HepG2 (cell line): ENCODE data around the gene RTEL1. TPM values are rescaled to one million over a fixed set of nuclear protein-coding genes. Genes with fewer than 3 reads are reported as not detected.
A peak's percentile ranks its signal among the peaks of the same experiment; 100 is the strongest.

ENCODE experiments used
- CEBPB ChIP-seq: IDR thresholded peaks from 2 replicates; pipeline ENCODE4 v1.6.1; 2011; ENCODE audit warnings: low read depth, low read length, improper control_type of control experiment, borderline replicate concordance
- ETV5 ChIP-seq: IDR thresholded peaks from 2 replicates; pipeline ENCODE4 v1.6.1; 2018; ENCODE audit warnings: missing biosample characterization, missing genetic modification reagents, inconsistent platforms, borderline replicate concordance
- GFI1 ChIP-seq: sonication (generic); formaldehyde crosslinking; IDR thresholded peaks from 2 replicates; pipeline ENCODE4 v1.5.0; 2020; ENCODE audit warnings: missing genetic modification reagents, mild to moderate bottlenecking, borderline replicate concordance
- GZF1 ChIP-seq: sonication (generic); formaldehyde crosslinking; IDR thresholded peaks from 2 replicates; pipeline ENCODE4 v1.5.1; 2020; ENCODE audit warnings: mild to moderate bottlenecking, missing genetic modification reagents
- MXD4 ChIP-seq: IDR thresholded peaks from 2 replicates; pipeline ENCODE4 v1.6.1; 2016; ENCODE audit warnings: mild to moderate bottlenecking, missing biosample characterization, missing genetic modification reagents
- PAF1 ChIP-seq: IDR thresholded peaks from 2 replicates; pipeline ENCODE4 v1.6.1; 2016; ENCODE audit warnings: missing genetic modification reagents, missing compliant biosample characterization
- RELA ChIP-seq: sonication (generic); formaldehyde crosslinking; IDR thresholded peaks from 2 replicates; pipeline ENCODE4 v1.4.0; 2020; ENCODE audit warnings: missing genetic modification reagents
- STAG1 ChIP-seq: sonication (generic); formaldehyde crosslinking; IDR thresholded peaks from 2 replicates; pipeline ENCODE4 v1.4.0; 2020; ENCODE audit warnings: missing genetic modification reagents
- TP53 ChIP-seq: sonication (generic); formaldehyde crosslinking; conservative IDR thresholded peaks from 2 replicates; pipeline ENCODE4 v1.4.0; 2020; ENCODE audit warnings: missing genetic modification reagents
- YEATS2 ChIP-seq: sonication (generic); formaldehyde crosslinking; IDR thresholded peaks from 2 replicates; pipeline ENCODE4 v1.4.0; 2020; ENCODE audit warnings: missing genetic modification reagents, borderline replicate concordance
- ZBTB38 ChIP-seq: sonication (generic); formaldehyde crosslinking; IDR thresholded peaks from 2 replicates; pipeline ENCODE4 v1.5.1; 2020; ENCODE audit warnings: mild to moderate bottlenecking, missing genetic modification reagents
- ZNF30 ChIP-seq: sonication (generic); formaldehyde crosslinking; IDR thresholded peaks from 2 replicates; pipeline ENCODE4 v1.5.0; 2020; ENCODE audit warnings: mild to moderate bottlenecking, missing genetic modification reagents
- ZNF430 ChIP-seq: sonication (generic); formaldehyde crosslinking; IDR thresholded peaks from 2 replicates; pipeline ENCODE4 v1.9.0; 2021; ENCODE audit warnings: mild to moderate bottlenecking, missing genetic modification reagents
- ZNF557 ChIP-seq: sonication (generic); formaldehyde crosslinking; IDR thresholded peaks from 2 replicates; pipeline ENCODE4 v1.4.0; 2020; ENCODE audit warnings: missing genetic modification reagents
- ZNF616 ChIP-seq: sonication (generic); formaldehyde crosslinking; IDR thresholded peaks from 2 replicates; pipeline ENCODE4 v1.5.0; 2020; ENCODE audit warnings: low read depth, mild to moderate bottlenecking, missing genetic modification reagents
- ZNF766 ChIP-seq: sonication (generic); formaldehyde crosslinking; IDR thresholded peaks from 2 replicates; pipeline ENCODE4 v1.5.0; 2020; ENCODE audit warnings: missing genetic modification reagents, borderline replicate concordance
- ZNF879 ChIP-seq: sonication (generic); formaldehyde crosslinking; IDR thresholded peaks from 2 replicates; pipeline ENCODE4 v1.8.1; 2023; ENCODE audit warnings: missing genetic modification reagents
- polyA plus RNA-seq, 8 experiments: library from polyadenylated mRNA; depleted of rRNA in 3 of 8; stranded (reverse) in 7 of 8; unstranded in 1 of 8; fragments of >200 nt; fragmentation: Illumina TruSeq in 4 of 8; extraction: Trizol in 4 of 8; gene quantifications; 2 replicates each; pipeline versions ENCODE4 v1.2.1 to v1.2.3, GENCODE V29; 2011 to 2016; ENCODE audit warnings: low read depth in 4 of 8, missing spikeins in 1 of 8, mixed read lengths in 1 of 8; ENCODE audit not compliant: insufficient read depth in 1 of 8
- total RNA-seq, 5 experiments: library from RNA; depleted of rRNA; stranded (reverse); fragments of >200 nt; fragmentation: Illumina TruSeq; extraction: Trizol; gene quantifications; 2 replicates each; pipeline ENCODE4 v1.2.3, GENCODE V29; 2016; ENCODE audit warnings: low read depth in 1 of 5
- TF ChIP-seq, protein P1 (sequence below): sonication (generic); formaldehyde crosslinking; IDR thresholded peaks from 2 replicates; pipeline ENCODE4 v1.5.0; 2020; ENCODE audit warnings: missing genetic modification reagents
- TF ChIP-seq, protein P2 (sequence below): sonication (generic); formaldehyde crosslinking; IDR thresholded peaks from 2 replicates; pipeline ENCODE4 v1.4.0; 2020; ENCODE audit warnings: mild to moderate bottlenecking, missing genetic modification reagents
- TF ChIP-seq, protein P3 (sequence below): IDR thresholded peaks from 2 replicates; pipeline ENCODE4 v1.6.1; 2016
- TF ChIP-seq, protein P4 (sequence below), 2 experiments: IDR thresholded peaks; 2 replicates each; pipeline ENCODE4 v1.6.1; 2011 to 2012; ENCODE audit warnings: low read length in 2 of 2, borderline replicate concordance in 1 of 2, low read depth in 1 of 2, mild to moderate bottlenecking in 1 of 2, moderate library complexity in 1 of 2
- TF ChIP-seq, protein P5 (sequence below): sonication (generic); formaldehyde crosslinking; IDR thresholded peaks from 2 replicates; pipeline ENCODE4 v1.4.0; 2020; ENCODE audit warnings: missing genetic modification reagents

RTEL1 gene
- total and polyA plus RNA-seq, 2 of the 13 experiments (the other 11 are each of a cell fraction or from before 2014, with no cell fraction given): 21.8 to 36.4 TPM

DNA sequence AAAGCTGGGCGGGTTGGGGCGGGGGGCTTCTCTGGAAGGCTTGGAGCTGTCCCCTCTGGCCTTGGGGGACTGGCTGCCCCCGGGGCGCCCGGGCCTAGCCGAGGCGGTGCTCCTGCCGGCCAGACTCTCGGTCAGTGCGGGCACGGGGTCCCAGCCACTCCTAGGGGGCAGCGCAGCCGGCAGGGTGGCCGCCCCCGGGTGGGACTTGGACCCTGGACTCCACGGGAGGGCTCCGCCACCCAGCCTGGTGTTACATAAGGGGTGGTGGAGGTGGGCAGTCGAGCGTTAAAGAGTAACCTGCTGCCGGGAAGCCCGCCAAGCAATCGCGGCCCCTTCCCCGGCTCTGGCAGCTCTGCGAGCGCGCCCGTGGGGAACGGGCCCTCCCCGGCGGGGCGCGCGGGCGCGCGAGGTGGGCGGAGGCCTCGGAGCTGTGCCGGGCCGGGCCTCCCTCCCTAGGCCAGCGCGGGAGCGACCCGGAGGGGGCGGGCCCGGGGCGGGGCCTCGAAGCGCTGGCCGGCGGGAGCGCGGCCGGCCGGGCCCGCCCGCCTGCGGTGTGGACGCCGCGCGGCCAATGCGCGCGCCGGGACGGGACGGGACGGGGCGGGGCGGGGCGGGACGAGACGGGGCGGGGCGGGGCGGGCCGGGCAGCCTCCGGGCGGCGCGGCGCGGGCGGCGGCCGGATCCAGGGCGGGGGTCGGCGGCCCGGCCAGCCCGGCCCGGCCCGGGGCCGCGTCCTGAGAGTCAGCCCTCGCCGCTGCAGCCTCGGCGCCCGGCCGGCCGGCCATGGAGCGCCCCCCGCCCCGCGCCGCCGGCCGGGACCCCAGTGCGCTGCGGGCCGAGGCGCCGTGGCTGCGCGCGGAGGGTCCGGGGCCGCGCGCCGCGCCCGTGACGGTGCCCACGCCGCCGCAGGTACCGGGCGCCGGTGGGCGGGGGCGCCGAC, 81.3 kb downstream of the RTEL1 start, which contains the start of gene SLC2A4RG (continued):
- TF ChIP-seq ETV5 (CRISPR knock-in tag) (peak; percentile 82; the same call in 1 of the 2 replicates), GFI1 (CRISPR knock-in tag) (no peak; the same call in 1 of the 2 replicates), RELA (CRISPR knock-in tag) (peak; percentile 90), ZNF616 (peak; percentile 91; the same call in 1 of the 2 replicates), CEBPB (peak; percentile 33; the same call in 1 of the 2 replicates), TP53 (CRISPR knock-in tag) (peak; percentile 90), ZNF557 (CRISPR knock-in tag) (peak; percentile 70; the same call in 1 of the 2 replicates), STAG1 (CRISPR knock-in tag) (peak; percentile 46), YEATS2 (CRISPR knock-in tag) (peak; percentile 49; the same call in 1 of the 2 replicates), ZNF766 (peak; percentile 83), MXD4 (CRISPR knock-in tag) (peak; percentile 86), ZNF30 (CRISPR knock-in tag) (no peak), ZNF430 (CRISPR knock-in tag) (peak; percentile 93), ZBTB38 (peak; percentile 65), ZNF879 (CRISPR knock-in tag) (peak; percentile 52; the same call in 1 of the 2 replicates), GZF1 (CRISPR knock-in tag) (0 out of 2 replicates have a peak, but pooled peaks have one; percentile 65), PAF1 (CRISPR knock-in tag) (no peak; the same call in 1 of the 2 replicates)
- TF ChIP-seq, protein P1, sequence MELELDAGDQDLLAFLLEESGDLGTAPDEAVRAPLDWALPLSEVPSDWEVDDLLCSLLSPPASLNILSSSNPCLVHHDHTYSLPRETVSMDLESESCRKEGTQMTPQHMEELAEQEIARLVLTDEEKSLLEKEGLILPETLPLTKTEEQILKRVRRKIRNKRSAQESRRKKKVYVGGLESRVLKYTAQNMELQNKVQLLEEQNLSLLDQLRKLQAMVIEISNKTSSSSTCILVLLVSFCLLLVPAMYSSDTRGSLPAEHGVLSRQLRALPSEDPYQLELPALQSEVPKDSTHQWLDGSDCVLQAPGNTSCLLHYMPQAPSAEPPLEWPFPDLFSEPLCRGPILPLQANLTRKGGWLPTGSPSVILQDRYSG: peak; percentile 90
- TF ChIP-seq, protein P2, sequence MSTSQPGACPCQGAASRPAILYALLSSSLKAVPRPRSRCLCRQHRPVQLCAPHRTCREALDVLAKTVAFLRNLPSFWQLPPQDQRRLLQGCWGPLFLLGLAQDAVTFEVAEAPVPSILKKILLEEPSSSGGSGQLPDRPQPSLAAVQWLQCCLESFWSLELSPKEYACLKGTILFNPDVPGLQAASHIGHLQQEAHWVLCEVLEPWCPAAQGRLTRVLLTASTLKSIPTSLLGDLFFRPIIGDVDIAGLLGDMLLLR: no peak
- TF ChIP-seq, protein P3, sequence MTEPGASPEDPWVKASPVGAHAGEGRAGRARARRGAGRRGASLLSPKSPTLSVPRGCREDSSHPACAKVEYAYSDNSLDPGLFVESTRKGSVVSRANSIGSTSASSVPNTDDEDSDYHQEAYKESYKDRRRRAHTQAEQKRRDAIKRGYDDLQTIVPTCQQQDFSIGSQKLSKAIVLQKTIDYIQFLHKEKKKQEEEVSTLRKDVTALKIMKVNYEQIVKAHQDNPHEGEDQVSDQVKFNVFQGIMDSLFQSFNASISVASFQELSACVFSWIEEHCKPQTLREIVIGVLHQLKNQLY (CRISPR knock-in tag): peak; percentile 71
- TF ChIP-seq, protein P4, sequence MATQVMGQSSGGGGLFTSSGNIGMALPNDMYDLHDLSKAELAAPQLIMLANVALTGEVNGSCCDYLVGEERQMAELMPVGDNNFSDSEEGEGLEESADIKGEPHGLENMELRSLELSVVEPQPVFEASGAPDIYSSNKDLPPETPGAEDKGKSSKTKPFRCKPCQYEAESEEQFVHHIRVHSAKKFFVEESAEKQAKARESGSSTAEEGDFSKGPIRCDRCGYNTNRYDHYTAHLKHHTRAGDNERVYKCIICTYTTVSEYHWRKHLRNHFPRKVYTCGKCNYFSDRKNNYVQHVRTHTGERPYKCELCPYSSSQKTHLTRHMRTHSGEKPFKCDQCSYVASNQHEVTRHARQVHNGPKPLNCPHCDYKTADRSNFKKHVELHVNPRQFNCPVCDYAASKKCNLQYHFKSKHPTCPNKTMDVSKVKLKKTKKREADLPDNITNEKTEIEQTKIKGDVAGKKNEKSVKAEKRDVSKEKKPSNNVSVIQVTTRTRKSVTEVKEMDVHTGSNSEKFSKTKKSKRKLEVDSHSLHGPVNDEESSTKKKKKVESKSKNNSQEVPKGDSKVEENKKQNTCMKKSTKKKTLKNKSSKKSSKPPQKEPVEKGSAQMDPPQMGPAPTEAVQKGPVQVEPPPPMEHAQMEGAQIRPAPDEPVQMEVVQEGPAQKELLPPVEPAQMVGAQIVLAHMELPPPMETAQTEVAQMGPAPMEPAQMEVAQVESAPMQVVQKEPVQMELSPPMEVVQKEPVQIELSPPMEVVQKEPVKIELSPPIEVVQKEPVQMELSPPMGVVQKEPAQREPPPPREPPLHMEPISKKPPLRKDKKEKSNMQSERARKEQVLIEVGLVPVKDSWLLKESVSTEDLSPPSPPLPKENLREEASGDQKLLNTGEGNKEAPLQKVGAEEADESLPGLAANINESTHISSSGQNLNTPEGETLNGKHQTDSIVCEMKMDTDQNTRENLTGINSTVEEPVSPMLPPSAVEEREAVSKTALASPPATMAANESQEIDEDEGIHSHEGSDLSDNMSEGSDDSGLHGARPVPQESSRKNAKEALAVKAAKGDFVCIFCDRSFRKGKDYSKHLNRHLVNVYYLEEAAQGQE (IDR thresholded peaks at IDR 0.05; ENCODE audit: borderline replicate concordance in 1 of 2, low read depth in 1 of 2, low read length in 2 of 2): peak in 1 of 2 experiments; percentile 66; a peak in 1 of 4 replicates
- TF ChIP-seq, protein P5, sequence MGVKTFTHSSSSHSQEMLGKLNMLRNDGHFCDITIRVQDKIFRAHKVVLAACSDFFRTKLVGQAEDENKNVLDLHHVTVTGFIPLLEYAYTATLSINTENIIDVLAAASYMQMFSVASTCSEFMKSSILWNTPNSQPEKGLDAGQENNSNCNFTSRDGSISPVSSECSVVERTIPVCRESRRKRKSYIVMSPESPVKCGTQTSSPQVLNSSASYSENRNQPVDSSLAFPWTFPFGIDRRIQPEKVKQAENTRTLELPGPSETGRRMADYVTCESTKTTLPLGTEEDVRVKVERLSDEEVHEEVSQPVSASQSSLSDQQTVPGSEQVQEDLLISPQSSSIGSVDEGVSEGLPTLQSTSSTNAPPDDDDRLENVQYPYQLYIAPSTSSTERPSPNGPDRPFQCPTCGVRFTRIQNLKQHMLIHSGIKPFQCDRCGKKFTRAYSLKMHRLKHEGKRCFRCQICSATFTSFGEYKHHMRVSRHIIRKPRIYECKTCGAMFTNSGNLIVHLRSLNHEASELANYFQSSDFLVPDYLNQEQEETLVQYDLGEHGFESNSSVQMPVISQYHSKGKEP: peak; percentile 72; the same call in 1 of the 2 replicates
